HCT116 (cell line): Measurements from ENCODE around the gene UTS2B. TPM values are rescaled to one million over a fixed set of nuclear protein-coding genes. Genes with fewer than 3 reads are reported as not detected.

ENCODE experiments used
- ATAC-seq: fragments of 200-7000 bp; cut with Tn5 transposase; 2 replicates; pipeline ENCODE4 v1.9.1; 2020; ENCODE audit warnings: mild to moderate bottlenecking, moderate library complexity
- BruUV-seq: library from RNA; stranded (reverse); fragments of 400-500 nt; replicated peaks from 2 replicates; lab custom pipeline; 2021; lab: Mats Ljungman, UMichigan
- CTCF ChIA-PET: fragments of 300-600 bp; sonication (Branson Sonifier 250); formaldehyde crosslinking; loops from one replicate; lab custom pipeline; 2021; ENCODE audit warnings: antibody characterized with exemption; lab: Charles Lee
- POLR2A ChIA-PET: fragments of 300-600, 350-600 bp; sonication (Branson Sonifier 250); formaldehyde crosslinking; loops from one replicate; lab custom pipeline; 2021; ENCODE audit warnings: antibody characterized with exemption; lab: Charles Lee
- RAD21 ChIA-PET, 2 experiments: fragments of 300-600 bp; sonication (Branson Sonifier 250); formaldehyde crosslinking; loops; one replicate each; lab custom pipeline; 2023; ENCODE audit warnings: low total read pairs in 2 of 2; ENCODE audit not compliant: uncharacterized antibody in 2 of 2, unreplicated experiment in 2 of 2, low non-redundant PET in 1 of 2; lab: Charles Lee
- DNase-seq: peaks from one replicate; pipeline ENCODE4 v3.0.0-alpha.2; 2010; ENCODE audit warnings: low read depth, low spot score
- H2AFZ ChIP-seq: fragments of 200-600 bp; shearing (Covaris generic), sonication (generic); 2 replicates; pipeline ENCODE4 v1.6.1; 2017; ENCODE audit warnings: low read depth, mixed run types, mixed read lengths, antibody characterized with exemption, low read length; ENCODE audit not compliant: poor library complexity, severe bottlenecking
- H3K27ac ChIP-seq: 2 replicates; pipeline ENCODE4 v1.5.1; 2012; ENCODE audit warnings: low read depth, low read length
- H3K27me3 ChIP-seq: fragments of 200-600 bp; sonication (generic); 2 replicates; pipeline ENCODE4 v1.6.1; 2016; ENCODE audit warnings: mixed run types, low read length, mixed read lengths; ENCODE audit not compliant: insufficient read depth
- H3K36me3 ChIP-seq, 2 experiments: fragments of 200-500 bp in 1 of 2; fragments of 200-600 bp in 1 of 2; sonication (Bioruptor generic) in 1 of 2; sonication (generic) in 1 of 2; 2 replicates each; pipeline versions ENCODE4 v1.5.1 to v1.6.1; 2014 to 2016; ENCODE audit warnings: low read length in 2 of 2, inconsistent platforms in 1 of 2, mixed read lengths in 1 of 2, mixed run types in 1 of 2; ENCODE audit not compliant: insufficient read depth in 2 of 2, control insufficient read depth in 1 of 2
- H3K4me1 ChIP-seq, 2 experiments: fragments of 200-600 bp in 1 of 2; sonication (generic) in 1 of 2; 2 replicates each; pipeline versions ENCODE4 v1.5.1 to v1.6.1; 2012 to 2017; ENCODE audit warnings: low read length in 2 of 2, inconsistent platforms in 1 of 2, mild to moderate bottlenecking in 1 of 2, mixed read lengths in 1 of 2, mixed run types in 1 of 2, moderate library complexity in 1 of 2; ENCODE audit not compliant: insufficient read depth in 2 of 2, control insufficient read depth in 1 of 2
- H3K4me2 ChIP-seq: fragments of 200-600 bp; sonication (generic); 2 replicates; pipeline ENCODE4 v1.6.1; 2017; ENCODE audit warnings: mixed run types, low read length, mixed read lengths
- H3K4me3 ChIP-seq, 2 experiments: fragments of 200-600 bp in 1 of 2; sonication (generic) in 1 of 2; replicated peaks in 1 of 2; 2 replicates each; pipeline ENCODE4 v1.5.1; 2011 to 2016; ENCODE audit warnings: low read length in 2 of 2, control low read depth in 1 of 2, low read depth in 1 of 2, mild to moderate bottlenecking in 1 of 2, mixed read lengths in 1 of 2, mixed run types in 1 of 2
- H3K79me2 ChIP-seq: fragments of 200-600 bp; sonication (generic); 2 replicates; pipeline ENCODE4 v1.6.1; 2017; ENCODE audit warnings: mild to moderate bottlenecking, mixed run types, low read length, moderate library complexity, mixed read lengths; ENCODE audit not compliant: insufficient read depth
- H3K9ac ChIP-seq: fragments of 200-600 bp; sonication (generic); 2 replicates; pipeline ENCODE4 v1.6.1; 2016; ENCODE audit warnings: low read length, mixed read lengths
- H3K9me2 ChIP-seq: fragments of 200-600 bp; sonication (generic), shearing (Covaris generic); 2 replicates; pipeline ENCODE4 v1.6.1; 2017; ENCODE audit warnings: mixed run types, mild to moderate bottlenecking, moderate library complexity; ENCODE audit not compliant: insufficient read depth
- H3K9me3 ChIP-seq, 2 experiments: fragments of 200-500 bp in 1 of 2; fragments of 200-600 bp in 1 of 2; sonication (Bioruptor generic) in 1 of 2; sonication (generic) in 1 of 2; 2 replicates each; pipeline ENCODE4 v1.6.1; 2014 to 2017; ENCODE audit warnings: low read length in 2 of 2, mixed read lengths in 2 of 2, inconsistent platforms in 1 of 2, low read depth in 1 of 2, mild to moderate bottlenecking in 1 of 2, mixed run types in 1 of 2, moderate library complexity in 1 of 2; ENCODE audit not compliant: control insufficient read depth in 1 of 2, insufficient read depth in 1 of 2
- H4K20me1 ChIP-seq: fragments of 200-600 bp; sonication (generic), shearing (Covaris generic); 2 replicates; pipeline ENCODE4 v1.6.1; 2017; ENCODE audit warnings: mixed run types, mild to moderate bottlenecking, moderate library complexity; ENCODE audit not compliant: insufficient read depth
- CBX3 ChIP-seq: IDR thresholded peaks from 2 replicates; pipeline ENCODE4 v1.6.1; 2012; ENCODE audit warnings: low read depth
- EGR1 ChIP-seq: IDR thresholded peaks from 2 replicates; pipeline ENCODE4 v1.6.1; 2012; ENCODE audit warnings: low read depth
- ELF1 ChIP-seq: IDR thresholded peaks from 2 replicates; pipeline ENCODE4 v1.6.1; 2012; ENCODE audit warnings: low read depth, borderline replicate concordance
- EZH2 ChIP-seq: fragments of 200-600 bp; sonication (generic); IDR thresholded peaks from 2 replicates; pipeline ENCODE4 v1.6.1; 2017; ENCODE audit warnings: antibody characterized with exemption, mixed run types
- EZH2phosphoT487 ChIP-seq: fragments of 200-600 bp; IDR thresholded peaks from 2 replicates; pipeline ENCODE4 v1.6.1; 2018; ENCODE audit warnings: antibody characterized with exemption, borderline replicate concordance
- JUND ChIP-seq: IDR thresholded peaks from 2 replicates; pipeline ENCODE4 v1.6.1; 2012
- POLR2AphosphoS5 ChIP-seq: IDR thresholded peaks from 2 replicates; pipeline ENCODE4 v1.6.1; 2011; ENCODE audit warnings: mild to moderate bottlenecking, low read depth, low read length, moderate library complexity
- RAD21 ChIP-seq: IDR thresholded peaks from 2 replicates; pipeline ENCODE4 v1.6.1; 2012; ENCODE audit warnings: low read depth, mild to moderate bottlenecking
- SIN3A ChIP-seq: IDR thresholded peaks from 2 replicates; pipeline ENCODE4 v1.6.1; 2012; ENCODE audit warnings: low read depth
- SP1 ChIP-seq: IDR thresholded peaks from 2 replicates; pipeline ENCODE4 v1.6.1; 2012; ENCODE audit warnings: low read depth
- SRF ChIP-seq: IDR thresholded peaks from 2 replicates; pipeline ENCODE4 v1.6.1; 2012; ENCODE audit warnings: low read depth
- intact Hi-C: fragments of 100-400 bp; cut with micrococcal nuclease; formaldehyde crosslinking; loops from 2 replicates; pipeline ENCODE4 v1.10.0; 2022
- total RNA-seq: library from RNA; stranded (reverse); gene quantifications from one replicate; pipeline ENCODE4 v1.2.1, GENCODE V29; 2021; ENCODE audit not compliant: unreplicated experiment
- TF ChIP-seq, protein P1 (sequence below), 3 experiments: fragments of 200-600 bp in 1 of 3; sonication (generic) in 1 of 3; IDR thresholded peaks in 2 of 3; conservative IDR thresholded peaks in 1 of 3; 2 replicates each; pipeline ENCODE4 v1.5.1; 2012 to 2017; ENCODE audit warnings: low read depth in 2 of 3, low read length in 2 of 3, antibody characterized with exemption in 1 of 3, borderline replicate concordance in 1 of 3, control low read depth in 1 of 3, mild to moderate bottlenecking in 1 of 3, mixed read lengths in 1 of 3, mixed run types in 1 of 3, moderate library complexity in 1 of 3; ENCODE audit not compliant: insufficient read depth in 1 of 3
- TF ChIP-seq, protein P2 (sequence below): IDR thresholded peaks from 2 replicates; pipeline ENCODE4 v1.6.1; 2011; ENCODE audit warnings: mild to moderate bottlenecking, low read length, moderate library complexity; ENCODE audit not compliant: insufficient replicate concordance; ENCODE audit errors: extremely low read depth
- TF ChIP-seq, protein P3 (sequence below): IDR thresholded peaks from 2 replicates; pipeline ENCODE4 v1.6.1; 2012
- TF ChIP-seq, protein P4 (sequence below): IDR thresholded peaks from 2 replicates; pipeline ENCODE4 v1.6.1; 2012; ENCODE audit warnings: low read depth

Gene UTS2B
- total RNA-seq, 1 experiment from 2014 or later: 0.59 TPM

DNA sequence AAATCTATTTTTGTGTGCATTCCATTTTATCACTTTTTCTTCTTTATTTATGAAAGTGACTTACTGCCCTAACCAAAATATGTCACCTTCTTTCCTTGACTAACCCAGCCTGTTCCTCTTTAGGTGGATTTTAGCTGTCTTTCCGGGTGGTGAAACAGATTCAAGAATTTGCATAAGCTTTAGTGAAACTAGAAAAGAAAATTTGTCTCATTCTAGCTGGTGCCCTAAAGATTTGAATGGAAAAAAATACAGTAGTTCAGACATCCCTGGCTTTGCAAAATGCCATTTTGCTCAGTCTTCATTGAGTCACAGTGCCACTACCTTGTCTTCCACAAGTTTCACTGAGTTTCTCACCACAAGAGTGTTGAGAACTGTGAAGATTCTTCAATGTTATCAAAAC, 29.3 kb downstream of the UTS2B start:
- CTCF ChIA-PET: no interaction called here
- no peaks in the 10 kb centered on the region for H4K20me1 ChIP-seq
- H3K9me2 ChIP-seq: no peaks in the 10 kb centered on the region
- no peaks in the 10 kb centered on the region for H3K79me2 ChIP-seq
- no peak for DNase-seq
- intact Hi-C loops: no loop called here
- H3K9ac ChIP-seq: no peak overlapping the region
- no peaks in the 10 kb centered on the region for H3K9me3 ChIP-seq
- no peak overlapping the region for H3K4me3 ChIP-seq
- no peaks in the 10 kb centered on the region for H3K27me3 ChIP-seq
- no peak overlapping the region for H3K27ac ChIP-seq
- no peak overlapping the region for H3K4me2 ChIP-seq
- POLR2A ChIA-PET: no interaction called here
- BruUV-seq: no TSS peak
- H3K36me3 ChIP-seq: no peaks in the 10 kb centered on the region
- ATAC-seq: no peak
- RAD21 ChIA-PET: no interaction called here
- no peak overlapping the region for H2AFZ ChIP-seq
- TF ChIP-seq EZH2phosphoT487 (no peak), EGR1 (no peak), JUND (no peak), SRF (no peak), CBX3 (no peak), EZH2 (no peak), RAD21 (no peak), POLR2AphosphoS5 (no peak), SP1 (no peak), ELF1 (no peak), SIN3A (no peak)
- TF ChIP-seq, protein P1, sequence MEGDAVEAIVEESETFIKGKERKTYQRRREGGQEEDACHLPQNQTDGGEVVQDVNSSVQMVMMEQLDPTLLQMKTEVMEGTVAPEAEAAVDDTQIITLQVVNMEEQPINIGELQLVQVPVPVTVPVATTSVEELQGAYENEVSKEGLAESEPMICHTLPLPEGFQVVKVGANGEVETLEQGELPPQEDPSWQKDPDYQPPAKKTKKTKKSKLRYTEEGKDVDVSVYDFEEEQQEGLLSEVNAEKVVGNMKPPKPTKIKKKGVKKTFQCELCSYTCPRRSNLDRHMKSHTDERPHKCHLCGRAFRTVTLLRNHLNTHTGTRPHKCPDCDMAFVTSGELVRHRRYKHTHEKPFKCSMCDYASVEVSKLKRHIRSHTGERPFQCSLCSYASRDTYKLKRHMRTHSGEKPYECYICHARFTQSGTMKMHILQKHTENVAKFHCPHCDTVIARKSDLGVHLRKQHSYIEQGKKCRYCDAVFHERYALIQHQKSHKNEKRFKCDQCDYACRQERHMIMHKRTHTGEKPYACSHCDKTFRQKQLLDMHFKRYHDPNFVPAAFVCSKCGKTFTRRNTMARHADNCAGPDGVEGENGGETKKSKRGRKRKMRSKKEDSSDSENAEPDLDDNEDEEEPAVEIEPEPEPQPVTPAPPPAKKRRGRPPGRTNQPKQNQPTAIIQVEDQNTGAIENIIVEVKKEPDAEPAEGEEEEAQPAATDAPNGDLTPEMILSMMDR (IDR thresholded peaks at IDR 0.05 in 2 of 3, conservative IDR thresholded peaks at IDR 0.05 in 1 of 3; ENCODE audit: borderline replicate concordance in 1 of 3, insufficient read depth in 1 of 3, low read depth in 2 of 3, low read length in 2 of 3): no peak
- TF ChIP-seq, protein P2, sequence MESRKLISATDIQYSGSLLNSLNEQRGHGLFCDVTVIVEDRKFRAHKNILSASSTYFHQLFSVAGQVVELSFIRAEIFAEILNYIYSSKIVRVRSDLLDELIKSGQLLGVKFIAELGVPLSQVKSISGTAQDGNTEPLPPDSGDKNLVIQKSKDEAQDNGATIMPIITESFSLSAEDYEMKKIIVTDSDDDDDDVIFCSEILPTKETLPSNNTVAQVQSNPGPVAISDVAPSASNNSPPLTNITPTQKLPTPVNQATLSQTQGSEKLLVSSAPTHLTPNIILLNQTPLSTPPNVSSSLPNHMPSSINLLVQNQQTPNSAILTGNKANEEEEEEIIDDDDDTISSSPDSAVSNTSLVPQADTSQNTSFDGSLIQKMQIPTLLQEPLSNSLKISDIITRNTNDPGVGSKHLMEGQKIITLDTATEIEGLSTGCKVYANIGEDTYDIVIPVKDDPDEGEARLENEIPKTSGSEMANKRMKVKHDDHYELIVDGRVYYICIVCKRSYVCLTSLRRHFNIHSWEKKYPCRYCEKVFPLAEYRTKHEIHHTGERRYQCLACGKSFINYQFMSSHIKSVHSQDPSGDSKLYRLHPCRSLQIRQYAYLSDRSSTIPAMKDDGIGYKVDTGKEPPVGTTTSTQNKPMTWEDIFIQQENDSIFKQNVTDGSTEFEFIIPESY: no peak
- TF ChIP-seq, protein P3, sequence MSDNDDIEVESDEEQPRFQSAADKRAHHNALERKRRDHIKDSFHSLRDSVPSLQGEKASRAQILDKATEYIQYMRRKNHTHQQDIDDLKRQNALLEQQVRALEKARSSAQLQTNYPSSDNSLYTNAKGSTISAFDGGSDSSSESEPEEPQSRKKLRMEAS: no peak
- TF ChIP-seq, protein P4, sequence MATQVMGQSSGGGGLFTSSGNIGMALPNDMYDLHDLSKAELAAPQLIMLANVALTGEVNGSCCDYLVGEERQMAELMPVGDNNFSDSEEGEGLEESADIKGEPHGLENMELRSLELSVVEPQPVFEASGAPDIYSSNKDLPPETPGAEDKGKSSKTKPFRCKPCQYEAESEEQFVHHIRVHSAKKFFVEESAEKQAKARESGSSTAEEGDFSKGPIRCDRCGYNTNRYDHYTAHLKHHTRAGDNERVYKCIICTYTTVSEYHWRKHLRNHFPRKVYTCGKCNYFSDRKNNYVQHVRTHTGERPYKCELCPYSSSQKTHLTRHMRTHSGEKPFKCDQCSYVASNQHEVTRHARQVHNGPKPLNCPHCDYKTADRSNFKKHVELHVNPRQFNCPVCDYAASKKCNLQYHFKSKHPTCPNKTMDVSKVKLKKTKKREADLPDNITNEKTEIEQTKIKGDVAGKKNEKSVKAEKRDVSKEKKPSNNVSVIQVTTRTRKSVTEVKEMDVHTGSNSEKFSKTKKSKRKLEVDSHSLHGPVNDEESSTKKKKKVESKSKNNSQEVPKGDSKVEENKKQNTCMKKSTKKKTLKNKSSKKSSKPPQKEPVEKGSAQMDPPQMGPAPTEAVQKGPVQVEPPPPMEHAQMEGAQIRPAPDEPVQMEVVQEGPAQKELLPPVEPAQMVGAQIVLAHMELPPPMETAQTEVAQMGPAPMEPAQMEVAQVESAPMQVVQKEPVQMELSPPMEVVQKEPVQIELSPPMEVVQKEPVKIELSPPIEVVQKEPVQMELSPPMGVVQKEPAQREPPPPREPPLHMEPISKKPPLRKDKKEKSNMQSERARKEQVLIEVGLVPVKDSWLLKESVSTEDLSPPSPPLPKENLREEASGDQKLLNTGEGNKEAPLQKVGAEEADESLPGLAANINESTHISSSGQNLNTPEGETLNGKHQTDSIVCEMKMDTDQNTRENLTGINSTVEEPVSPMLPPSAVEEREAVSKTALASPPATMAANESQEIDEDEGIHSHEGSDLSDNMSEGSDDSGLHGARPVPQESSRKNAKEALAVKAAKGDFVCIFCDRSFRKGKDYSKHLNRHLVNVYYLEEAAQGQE: no peak
- H3K4me1 ChIP-seq: no peaks in the 10 kb centered on the region
